ENCODE data around the gene AFAP1.

AFAP1 gene

GRCh38 chr4:7801001-7801400, 138.7 kb downstream of the AFAP1 start:
- DNase-seq: no peak

GRCh38 chr4:7800410-7800809, 139.3 kb downstream of the AFAP1 start:
- no peak for DNase-seq

GRCh38 chr4:7799736-7800135, 139.9 kb downstream of the AFAP1 start:
- DNase-seq: no peak

- DNase-seq: no peak
Measured at GRCh38 chr4:7799306-7799705, 140.4 kb downstream of the AFAP1 start.

- DNase-seq: no peak
Measured at GRCh38 chr4:7798178-7798995, 141.3 kb downstream of the AFAP1 start.

GRCh38 chr4:7797330-7797729, 142.3 kb downstream of the AFAP1 start:
- no peak for DNase-seq

GRCh38 chr4:7795983-7796382, 143.7 kb downstream of the AFAP1 start:
- no peak for DNase-seq

- no peak for DNase-seq
Measured at GRCh38 chr4:7793186-7793585, 146.5 kb downstream of the AFAP1 start.

- DNase-seq: no peak
Measured at GRCh38 chr4:7792616-7793015, 147.0 kb downstream of the AFAP1 start.

GRCh38 chr4:7790999-7791398, 148.7 kb downstream of the AFAP1 start:
- DNase-seq: no peak

GRCh38 chr4:7790023-7790422, 149.6 kb downstream of the AFAP1 start:
- no peak for DNase-seq

- DNase-seq: no peak
Measured at GRCh38 chr4:7788694-7789425, 150.8 kb downstream of the AFAP1 start.

GRCh38 chr4:7788193-7788592, 151.5 kb downstream of the AFAP1 start:
- DNase-seq: no peak

GRCh38 chr4:7787681-7788141, 151.9 kb downstream of the AFAP1 start:
- no peak for DNase-seq

- no peak for DNase-seq
Measured at GRCh38 chr4:7787067-7787466, 152.6 kb downstream of the AFAP1 start.

GRCh38 chr4:7786517-7786916, 153.1 kb downstream of the AFAP1 start:
- no peak for DNase-seq

- DNase-seq: no peak
Measured at GRCh38 chr4:7786040-7786439, 153.6 kb downstream of the AFAP1 start.

GRCh38 chr4:7785017-7785416, 154.6 kb downstream of the AFAP1 start:
- DNase-seq: no peak

- DNase-seq: no peak
Measured at GRCh38 chr4:7784131-7784870, 155.4 kb downstream of the AFAP1 start.

- DNase-seq: no peak
Measured at GRCh38 chr4:7783541-7783940, 156.1 kb downstream of the AFAP1 start.

GRCh38 chr4:7782783-7783182, 156.9 kb downstream of the AFAP1 start:
- DNase-seq: no peak

GRCh38 chr4:7781993-7782392, 157.7 kb downstream of the AFAP1 start:
- DNase-seq: no peak

GRCh38 chr4:7781366-7781765, 158.3 kb downstream of the AFAP1 start:
- no peak for DNase-seq

All from CD4-positive, alpha-beta T cell treated with Interleukin-10 for 1 hour (primary cell).